GM21360 (cell line): ENCODE results near the gene ABCC1.

Source experiments
- ATAC-seq: cut with Tn5 transposase; IDR thresholded peaks from one replicate; pipeline ENCODE4 v1.9.1; 2021; ENCODE audit warnings: mild to moderate bottlenecking, moderate library complexity; ENCODE audit not compliant: unreplicated experiment

Gene ABCC1

DNA sequence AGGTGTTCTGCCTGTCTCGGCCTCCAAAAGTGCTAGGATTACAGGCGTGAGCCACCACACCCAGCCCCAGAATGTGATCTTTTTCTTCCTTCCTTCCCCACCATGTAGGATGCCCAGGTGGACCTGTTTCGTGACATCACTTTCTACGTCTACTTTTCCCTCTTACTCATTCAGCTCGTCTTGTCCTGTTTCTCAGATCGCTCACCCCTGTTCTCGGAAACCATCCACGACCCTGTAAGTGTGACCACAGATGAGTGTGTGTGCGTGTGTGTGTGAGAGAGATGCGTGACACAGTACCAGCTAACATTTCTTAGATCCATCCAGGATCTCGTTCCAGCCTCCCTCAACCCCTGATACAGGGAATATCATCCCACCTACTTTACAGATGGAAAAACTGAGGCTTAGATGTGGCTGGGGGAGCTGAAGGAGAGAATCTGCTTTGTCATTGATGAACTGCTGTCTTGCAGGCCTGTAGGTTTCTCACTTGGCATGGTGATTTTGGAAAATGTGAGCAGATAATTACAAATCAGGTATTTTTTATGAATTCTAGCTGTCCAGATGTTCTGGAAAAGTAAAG lies 67.1 kb downstream of the ABCC1 start:
- no peak for ATAC-seq

DNA sequence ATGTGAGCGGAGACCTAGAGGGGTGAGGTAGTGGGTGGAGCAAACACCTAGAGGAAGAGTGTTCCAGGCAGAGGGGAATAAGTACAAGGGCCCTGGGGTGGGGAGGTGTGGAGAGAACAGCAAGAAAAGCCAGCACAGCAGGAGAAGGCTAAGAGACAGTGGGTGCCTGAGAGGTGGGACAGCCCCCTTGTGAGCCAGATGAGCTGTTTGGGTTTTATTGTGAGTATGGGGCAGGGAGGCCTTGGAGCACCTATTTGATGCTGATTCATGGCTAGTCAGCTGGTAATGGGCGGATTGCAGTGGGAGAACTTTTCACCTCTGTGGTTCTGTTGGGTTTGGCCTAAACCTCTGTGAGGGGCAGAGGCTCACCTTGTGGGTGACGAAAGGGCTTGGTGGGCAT lies 68.4 kb downstream of the ABCC1 start:
- no peak for ATAC-seq

DNA sequence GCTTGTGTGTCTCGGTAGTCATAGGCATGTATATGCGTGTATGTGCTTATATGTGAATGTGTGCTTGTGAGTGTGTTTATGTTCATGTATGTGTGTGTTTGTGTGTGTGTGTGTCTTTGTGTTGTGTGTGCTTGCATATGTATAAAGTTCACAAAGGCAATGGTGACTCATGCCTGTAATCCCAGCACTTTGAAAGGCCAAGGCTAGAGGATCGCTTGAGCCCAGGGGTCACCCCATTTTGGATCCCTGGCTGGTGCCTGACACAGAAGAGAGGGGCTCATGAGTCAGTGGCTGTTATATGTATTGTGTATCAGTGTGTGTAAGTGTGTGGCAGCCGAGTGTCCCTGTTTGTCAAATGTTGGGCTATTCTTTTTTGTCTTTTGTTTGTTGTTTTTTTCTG lies 69.3 kb downstream of the ABCC1 start:
- ATAC-seq, result no peak

DNA sequence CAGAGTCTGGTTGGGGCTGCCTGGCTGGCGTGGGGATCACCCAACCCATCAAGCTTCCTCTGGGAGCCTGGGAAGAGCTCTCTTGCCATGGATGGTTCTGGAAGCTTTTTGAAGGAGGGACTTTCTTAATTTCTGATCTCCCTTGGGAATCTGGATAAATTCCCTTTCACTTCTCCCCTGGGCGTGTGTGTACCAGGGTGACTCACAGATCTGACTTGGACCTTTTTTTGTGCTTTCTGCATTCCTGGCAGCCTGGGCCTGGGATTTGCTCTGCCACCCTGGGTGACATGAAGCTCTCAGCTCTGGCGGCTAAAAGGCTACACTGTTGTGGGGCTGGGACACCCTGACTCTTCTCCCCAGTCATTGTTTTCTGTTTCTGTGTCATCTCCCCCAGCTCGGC lies 70.1 kb downstream of the ABCC1 start:
- no peak for ATAC-seq

DNA sequence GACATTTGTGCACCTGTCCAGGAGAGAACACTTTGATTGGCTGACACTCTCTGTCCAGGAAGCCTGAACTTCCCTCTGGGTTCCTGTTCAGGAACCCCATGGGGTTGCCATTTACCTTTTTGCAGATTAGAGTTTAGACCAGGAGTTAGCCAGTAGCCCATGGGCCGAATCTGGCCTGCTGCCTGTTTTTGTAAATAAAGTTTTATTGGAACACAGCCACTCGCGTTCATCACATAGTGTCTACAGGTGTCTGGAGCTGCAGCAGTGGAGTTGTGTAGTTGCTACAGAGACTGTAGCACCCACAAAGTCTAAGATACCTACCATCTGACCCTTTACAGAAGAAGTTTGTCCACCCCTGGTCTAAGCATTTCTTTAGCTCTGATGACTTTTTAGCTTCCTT lies 70.9 kb downstream of the ABCC1 start:
- ATAC-seq, result no peak

DNA sequence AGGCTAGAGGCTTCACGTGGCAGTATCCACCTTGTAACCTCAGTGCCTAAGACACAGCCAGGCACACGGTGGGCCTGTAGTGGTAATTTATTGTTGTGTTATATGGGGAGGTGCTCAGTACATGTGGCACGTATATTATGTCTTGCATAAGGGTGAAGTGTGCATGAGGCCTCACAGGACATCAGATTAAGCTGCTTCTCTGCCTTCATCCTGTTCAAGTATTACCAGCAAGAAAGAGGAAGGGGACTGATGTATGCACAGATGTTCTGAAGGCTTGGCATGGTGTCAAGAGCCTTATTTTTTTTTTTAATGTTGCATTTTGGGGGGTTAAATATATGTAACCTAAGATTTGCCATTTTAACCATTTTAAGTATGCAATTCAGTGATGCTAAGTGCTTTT lies 71.6 kb downstream of the ABCC1 start:
- no peak for ATAC-seq

DNA sequence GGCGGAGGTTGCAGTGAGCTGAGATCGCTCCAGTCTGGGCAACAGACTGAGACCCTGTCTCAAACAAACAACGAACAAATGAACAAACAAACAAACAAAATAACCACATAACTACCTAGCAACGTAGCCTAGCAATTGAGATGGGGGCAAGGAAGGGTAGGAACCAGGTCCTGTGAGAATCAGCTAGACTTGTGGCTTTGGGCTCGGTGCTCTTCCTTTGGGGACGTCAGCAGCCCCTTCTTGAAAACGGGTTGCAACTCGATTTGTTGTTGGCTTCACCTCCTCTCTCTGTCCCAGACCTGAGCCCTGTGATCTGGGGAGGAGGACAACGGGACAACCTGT lies 72.2 kb downstream of the ABCC1 start:
- no peak for ATAC-seq

DNA sequence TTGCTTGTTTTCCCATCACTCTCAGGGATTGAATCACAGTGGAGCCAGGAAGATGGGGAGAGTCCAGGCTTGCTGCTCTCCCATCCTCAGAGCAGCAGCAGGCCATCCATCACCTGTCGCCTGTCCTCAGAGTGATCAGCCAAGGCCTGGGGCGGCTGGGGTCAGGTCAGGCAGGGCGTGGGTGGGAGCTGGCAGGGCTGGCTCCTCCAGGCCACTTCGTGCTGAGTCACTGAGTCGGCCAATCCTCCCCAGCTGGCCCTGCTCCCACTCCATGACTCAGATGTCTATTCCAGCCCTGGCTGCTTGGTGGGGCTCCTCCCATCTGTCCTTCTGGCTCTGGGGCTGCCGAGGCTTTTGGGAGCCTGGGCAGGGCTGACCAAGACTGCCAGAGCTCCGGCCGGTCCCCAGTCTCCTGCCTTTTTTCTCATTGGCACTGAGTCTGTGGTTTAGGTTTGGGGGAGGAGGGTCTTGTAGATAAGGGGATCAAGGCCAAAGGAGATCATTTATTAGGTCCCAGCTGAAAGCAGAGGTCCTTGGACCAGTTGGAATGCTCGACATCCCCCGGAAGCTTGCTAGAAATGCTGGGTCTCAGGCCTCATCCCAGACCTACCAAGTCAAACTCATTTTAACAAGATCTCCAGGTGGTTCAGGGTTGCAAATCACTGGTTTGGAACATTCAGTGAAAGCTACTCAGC lies 72.7 kb downstream of the ABCC1 start:
- ATAC-seq, result no peak

DNA sequence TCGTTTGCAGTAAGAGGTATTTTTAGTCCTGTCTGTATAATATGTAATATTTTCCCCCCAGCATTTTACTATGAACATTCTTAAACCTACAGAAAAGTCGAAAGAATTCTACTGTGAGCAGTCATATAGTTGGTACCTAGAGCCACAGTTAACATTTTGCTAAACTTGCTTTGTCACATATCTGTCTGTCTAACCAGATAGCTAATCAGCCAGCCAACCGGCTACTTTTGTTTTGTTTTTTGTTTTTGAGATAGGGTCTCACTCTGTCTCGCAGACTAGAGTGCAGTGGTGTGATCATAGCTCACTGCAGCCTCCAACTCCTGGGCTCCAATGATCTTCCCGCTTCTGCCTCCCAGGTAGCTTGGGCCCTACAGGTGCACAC lies 73.3 kb downstream of the ABCC1 start:
- ATAC-seq, result no peak

DNA sequence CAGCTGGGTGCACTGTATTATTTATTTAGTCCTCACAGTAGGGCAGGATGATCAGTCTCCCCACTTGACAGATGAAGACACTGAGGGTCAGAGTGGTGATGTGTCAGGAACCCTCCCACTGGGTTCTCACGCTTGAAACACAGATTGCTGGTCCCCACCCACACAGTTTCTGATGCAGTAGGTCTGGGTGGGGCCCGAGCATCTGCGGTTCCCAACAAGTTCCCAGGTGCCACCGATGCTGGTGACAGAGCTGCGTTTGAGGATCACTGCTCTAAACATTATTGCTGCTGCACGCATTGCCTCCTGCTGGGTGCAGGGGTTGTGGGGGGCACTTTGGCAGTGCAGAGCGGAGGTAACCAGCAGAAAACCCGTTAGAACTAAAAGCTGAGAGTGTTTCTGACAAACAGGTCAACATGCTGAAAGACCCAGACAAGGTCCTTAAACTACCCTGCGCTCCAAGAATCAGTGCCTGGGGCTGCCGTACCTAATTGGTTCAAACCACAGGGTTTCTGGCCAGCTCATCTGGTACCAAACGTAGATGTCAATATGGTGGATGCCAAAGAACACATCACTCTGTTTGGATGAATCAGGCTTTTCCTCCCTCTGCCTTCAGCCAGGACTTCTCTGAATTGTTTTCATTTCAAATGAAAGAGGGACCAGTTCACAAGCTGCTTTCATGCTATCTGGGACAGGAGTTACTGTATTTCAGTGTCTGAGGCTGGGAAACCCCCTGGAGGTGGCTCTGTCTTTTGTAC lies 76.0 kb downstream of the ABCC1 start:
- peak; percentile 64 for ATAC-seq

DNA sequence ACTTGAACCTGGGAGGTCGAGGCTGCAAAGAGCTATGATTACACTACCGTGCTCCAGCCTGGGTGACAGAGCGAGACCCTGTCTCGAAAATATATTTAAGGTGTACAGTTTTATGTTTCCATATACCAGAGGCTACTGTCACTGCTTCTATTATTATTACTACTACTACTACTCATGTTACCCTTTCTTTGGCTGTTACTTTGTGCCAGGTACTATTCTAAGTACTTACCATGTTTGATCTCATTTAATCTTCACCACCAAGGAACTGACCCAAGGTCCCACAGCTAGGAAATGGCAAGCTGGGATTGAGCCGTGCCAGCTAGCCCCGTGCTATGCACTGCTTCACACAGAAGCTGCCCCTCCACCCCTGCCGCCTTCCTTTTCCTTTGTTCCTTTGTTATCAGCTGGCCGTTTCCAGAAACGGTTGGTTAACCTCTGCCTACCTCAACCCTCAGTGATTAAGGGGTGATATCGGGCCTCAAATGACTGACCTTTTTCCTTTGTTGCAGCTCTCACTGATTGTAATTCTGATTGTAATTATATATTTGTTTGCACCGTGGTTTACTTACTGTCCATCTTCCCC lies 78.4 kb downstream of the ABCC1 start:
- no peak for ATAC-seq

DNA sequence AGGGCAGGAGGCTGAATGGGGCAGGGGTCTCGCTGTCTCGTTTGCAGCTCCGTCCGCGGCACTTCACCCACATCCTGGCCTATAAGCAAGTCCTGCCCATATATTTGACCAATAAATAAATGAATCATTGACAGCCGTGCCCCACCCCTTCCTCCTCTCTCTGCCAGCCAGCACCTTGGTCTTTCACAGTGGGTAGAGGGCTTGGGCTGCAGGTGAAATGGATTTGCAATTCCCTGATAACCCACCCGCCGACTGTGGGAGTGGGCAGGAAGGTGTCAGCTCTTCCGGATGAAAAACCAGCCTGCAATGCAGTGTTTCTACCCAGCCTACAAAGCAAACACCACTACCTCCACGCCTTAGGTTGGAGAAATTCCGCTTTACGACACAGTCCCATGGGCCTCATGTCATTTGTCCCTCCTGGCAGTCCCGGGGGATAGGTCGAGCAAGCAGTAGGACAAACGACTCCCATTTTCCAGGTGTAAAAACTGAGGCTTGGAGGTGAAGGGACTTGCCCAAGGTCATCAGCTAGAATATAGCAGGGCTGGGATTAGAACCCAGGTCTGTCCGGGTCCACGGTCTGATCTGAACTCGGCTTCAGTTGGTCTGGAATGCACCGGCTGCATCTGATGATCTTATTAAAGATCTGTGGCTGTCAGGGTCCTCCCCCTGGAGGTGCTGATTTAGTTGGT lies 79.0 kb downstream of the ABCC1 start:
- no peak for ATAC-seq

DNA sequence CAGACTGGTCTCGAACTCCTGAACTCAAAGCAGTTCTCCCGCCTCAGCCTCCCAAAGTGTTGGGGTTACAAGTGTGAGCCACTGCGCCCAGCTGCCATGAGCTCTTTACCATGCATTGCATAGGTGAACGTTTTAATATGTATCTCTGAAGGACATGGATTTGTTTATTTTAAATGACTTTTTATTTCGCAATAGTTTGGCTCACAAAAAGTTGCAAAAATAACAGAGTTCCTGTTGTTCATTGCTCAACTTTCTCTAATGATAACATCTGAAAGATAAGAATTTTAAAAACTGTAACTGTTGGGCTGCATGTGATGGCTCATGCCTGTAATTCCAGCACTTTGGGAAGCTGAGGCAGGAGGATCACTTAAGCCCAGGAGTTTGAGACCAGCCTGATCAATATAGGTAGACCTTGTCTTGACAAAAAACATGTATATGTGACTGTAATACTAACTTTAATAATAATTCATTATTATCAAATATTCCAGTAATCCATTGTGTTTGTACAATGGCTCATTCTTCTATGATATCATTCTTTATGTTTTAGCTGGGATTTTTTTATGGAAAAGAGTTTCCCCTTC lies 80.1 kb downstream of the ABCC1 start:
- no peak for ATAC-seq

DNA sequence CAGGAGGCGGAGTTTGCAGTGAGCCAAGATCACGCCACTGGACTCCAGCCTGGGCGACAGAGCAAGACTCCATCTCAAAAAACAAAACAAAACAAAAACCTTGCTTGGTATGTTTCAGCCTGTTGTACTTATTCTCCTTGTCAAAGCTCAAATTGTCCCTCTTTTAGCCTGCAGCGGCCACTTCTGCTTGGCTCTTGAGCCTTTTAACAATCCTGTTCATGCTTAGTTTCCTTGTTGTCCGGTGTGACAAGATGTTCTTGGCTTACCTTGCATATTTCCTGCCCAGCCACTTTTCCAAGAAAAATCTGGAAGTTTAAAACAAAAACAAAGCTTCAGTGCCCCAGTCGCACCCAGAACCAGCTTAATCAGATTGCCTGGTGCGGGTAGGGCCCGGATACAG lies 81.0 kb downstream of the ABCC1 start:
- ATAC-seq, result no peak

DNA sequence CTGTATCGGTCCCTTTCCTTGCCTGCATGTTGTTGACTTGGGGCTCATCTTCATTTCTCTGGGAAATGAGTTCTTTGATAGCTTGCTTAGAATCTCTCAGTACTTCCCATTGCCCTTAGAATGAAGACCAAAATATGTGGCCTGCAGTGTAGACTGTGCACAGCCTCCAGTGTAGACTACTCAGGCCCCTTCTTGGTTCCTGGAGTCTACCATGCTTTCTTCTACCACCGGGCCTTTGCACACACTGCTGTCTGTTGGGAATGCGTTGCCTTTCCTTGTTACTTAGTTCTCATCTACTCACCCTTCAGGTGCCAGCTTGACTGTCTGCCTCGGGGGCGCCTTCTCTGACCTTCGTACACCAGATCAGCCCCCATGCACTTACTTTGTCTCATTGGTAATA lies 82.0 kb downstream of the ABCC1 start:
- no peak for ATAC-seq

DNA sequence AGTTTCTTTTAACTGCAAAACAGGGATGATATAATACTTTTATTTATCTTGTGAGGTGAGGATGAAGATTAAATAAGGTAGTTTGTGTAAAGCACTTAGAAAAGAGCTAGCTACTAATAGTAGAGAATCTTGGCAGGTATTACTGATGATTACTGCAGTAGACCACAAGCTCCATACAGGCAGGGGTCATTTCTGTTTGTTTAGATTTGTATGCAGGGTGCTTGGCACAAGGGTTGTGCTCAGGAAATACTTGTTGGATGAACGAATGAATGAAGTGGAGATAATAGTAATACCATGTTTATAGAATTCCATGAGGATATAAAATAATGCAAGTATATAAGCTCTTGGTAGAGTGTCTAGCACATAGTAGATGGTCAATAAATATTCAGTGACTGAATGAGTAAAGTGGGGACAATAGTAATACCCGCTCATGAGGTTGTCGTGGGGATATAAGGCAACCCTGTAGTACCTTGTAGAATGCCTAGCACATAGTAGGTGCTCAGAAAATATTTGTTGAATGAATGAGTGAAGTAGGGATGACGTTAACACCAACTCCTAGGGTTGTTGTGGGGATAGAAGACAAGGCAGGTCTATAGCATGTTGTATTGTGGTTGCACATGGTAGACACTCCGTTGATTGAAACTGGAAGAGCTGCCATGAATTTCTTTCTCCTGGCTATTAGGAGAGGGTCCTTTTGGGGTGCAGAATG lies 83.0 kb downstream of the ABCC1 start:
- no peak for ATAC-seq

DNA sequence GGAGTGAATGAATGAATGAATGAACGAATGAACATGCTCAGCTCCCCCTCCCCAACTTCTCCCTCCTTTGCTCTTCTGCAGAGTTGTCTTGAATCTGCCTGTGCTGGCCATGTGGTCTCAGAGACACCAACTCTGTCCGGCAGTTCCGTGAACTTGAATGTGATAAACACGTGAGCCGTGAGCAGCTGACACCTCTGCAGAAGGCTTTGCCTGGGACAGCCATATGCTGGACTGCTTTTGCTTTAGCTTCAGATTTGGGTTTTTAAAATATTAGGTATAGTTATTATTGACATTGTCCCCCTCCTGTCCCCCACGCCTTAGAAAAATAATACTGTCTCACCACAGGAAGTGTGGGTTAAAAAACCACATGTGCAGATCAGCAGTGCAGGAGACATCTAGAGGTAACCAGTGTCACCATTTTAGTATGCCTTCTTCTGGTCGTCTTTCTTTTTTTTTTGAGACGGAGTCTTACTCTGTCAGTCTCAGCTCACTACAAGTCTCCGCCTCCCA lies 83.8 kb downstream of the ABCC1 start:
- no peak for ATAC-seq

DNA sequence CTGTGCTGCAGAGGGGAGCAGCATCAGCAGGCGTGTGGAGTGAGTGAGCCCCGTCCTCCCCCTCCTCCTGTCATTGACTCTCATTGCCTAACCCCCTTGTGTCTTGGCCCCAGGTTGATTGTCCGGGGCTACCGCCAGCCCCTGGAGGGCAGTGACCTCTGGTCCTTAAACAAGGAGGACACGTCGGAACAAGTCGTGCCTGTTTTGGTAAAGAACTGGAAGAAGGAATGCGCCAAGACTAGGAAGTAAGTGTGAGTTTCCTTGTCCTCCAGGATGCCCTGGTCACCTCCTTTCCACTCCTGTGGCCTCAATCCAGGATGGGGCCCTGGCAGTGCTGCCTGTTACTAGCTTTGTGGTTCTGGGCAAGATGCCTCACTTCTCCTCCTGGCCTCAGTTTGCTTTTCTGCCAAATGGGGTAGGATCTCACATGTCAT lies 87.0 kb downstream of the ABCC1 start:
- no peak for ATAC-seq

DNA sequence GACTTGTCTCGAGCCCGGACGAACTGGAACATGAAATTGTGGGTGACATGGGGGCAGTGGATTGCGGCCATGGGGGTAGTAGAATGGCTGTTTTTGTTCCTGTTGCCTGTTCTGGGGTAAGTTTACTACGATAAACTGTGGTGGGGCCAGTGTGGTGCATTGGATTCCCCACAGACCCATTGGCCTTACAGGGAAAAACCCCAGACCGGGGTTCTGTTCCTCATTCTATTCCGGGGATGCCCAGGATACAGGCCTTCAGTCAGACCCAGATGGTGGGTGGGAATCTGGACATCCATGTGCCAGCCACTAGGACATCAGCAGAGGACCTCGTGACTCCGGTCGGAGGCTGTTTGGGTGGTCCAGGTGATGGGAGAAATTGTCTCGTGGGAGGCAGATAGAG lies 88.1 kb downstream of the ABCC1 start:
- no peak for ATAC-seq

DNA sequence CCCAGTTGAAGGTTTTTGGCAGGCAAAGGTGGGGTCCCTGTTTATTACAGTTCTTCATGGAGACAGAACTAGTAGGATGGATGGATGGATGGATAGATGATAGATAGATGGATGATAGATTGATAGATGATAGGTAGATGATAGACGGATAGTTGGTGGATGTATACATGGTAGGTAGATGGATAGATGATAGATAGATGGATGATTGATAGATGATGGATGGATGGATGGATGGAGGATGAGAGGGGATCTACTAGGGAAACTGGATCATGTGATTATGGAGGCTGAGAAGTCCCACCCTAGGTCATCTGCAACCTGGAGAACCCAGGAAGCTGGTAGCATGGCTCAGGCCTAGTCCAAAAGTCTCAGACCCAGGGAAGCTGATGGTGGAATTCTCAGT lies 88.6 kb downstream of the ABCC1 start:
- no peak for ATAC-seq
